Measurements from ENCODE around the gene GMPR.
"Not testable (repeated sequence)": the region's sequence is repeated elsewhere in the genome, so short reads cannot be mapped to it uniquely, and the experiment has no call there.

The GMPR gene

DNA sequence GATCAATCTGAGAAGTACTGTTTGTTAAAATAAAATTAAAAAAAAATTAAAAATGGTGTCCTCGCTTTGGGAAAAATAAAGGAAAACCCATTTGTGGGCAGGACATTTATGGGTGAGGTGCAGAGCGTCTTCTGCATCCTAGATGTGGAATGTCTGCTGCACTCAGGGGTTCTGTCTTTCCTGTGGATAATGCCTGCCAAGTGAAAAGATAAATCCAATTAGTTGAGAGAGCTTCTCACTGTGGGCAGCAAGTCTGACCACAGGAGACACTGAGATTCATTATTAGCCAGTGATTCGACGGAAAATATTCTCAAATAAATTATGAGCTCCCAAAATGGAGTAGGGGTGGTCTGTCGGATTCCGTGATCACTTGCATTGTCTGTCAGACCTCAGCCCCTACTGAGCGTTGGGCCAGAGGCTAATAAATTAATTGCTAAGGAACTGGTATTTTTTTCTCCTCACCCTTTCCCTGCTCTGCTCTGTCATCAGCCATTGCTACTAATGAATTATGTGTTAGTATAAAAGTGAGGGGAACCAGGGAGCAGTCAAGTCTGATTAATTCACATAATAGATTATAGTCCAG, 10.0 kb downstream of the GMPR start:
- no peak for DNase-seq (ENCODE audit: low read depth, low spot score)

DNA sequence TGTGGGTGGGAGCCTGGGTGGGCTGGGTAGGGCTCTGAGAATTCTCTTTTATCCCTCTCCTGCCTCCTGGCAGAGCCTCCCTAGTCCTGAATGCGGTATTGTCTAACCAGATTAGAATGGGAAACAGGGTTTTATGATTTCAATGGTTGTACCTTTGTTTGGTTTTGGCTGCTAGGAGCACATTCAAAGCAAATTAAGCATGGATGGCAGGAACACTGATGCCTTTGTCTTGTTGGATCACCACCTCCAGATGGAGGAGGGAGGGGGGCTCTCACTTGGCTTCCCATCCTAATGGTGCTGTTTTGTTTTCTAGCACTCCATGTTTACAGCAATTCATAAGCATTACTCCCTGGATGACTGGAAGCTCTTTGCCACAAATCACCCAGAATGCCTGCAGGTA, 11.6 kb downstream of the GMPR start:
- no peak for DNase-seq (ENCODE audit: low read depth, low spot score)

DNA sequence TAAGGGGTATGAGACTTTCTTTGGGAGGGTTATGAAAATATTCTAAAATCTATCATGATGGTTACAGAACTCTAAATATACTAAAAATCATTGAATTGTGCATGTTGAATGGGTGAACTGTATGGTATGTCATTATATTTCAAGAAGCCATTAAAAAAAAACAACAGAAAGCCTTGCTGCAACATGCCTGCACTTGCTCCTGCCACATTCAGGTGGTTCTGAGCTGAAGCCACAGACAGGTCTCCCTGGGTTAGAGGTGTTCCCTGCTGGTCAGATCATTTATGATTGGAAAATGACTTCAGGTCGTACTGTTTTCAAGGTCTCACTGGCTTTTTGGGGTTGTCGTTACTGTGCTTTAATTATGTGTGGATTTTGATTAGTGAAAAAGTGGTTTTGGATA, 13.3 kb downstream of the GMPR start:
- DNase-seq (ENCODE audit: low read depth, low spot score) = no peak

DNA sequence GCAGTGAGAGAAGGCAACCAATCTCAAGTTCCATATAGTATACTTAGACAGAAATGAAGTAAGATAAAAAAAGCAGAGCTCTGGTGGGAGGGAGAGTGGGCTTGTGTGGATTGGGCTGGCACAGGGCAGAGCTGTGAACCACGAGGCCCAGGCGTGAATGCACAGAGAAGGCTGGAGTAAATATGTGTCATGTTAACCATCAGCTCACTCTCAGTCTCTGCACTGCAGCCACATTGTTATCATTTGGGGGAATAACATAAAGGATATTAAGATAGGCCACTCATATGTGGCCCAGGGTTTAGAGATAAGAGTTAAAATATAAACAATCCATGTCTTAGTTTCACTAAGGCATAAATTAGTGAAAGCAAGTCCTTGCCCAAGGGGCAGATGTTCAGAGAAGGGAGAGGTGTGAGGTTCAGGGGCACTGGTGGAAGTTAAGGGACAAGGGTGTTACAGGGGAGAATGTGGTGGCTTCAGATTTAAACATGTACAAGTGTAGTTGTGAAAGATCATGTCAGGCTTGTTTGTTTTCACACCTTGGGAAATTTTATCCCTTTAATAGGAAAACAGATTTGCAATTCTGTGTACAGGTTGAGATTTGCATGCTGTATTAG, 14.4 kb downstream of the GMPR start:
- DNase-seq (ENCODE audit: low read depth, low spot score) = no peak

- no peak for DNase-seq (ENCODE audit: low read depth, low spot score)
These were observed 15.2 kb downstream of the GMPR start for GRCh38 chr6:16253399-16254144.

GRCh38 chr6:16254535-16254934, 16.1 kb downstream of the GMPR start:
- DNase-seq (ENCODE audit: low read depth, low spot score) = no peak

DNA sequence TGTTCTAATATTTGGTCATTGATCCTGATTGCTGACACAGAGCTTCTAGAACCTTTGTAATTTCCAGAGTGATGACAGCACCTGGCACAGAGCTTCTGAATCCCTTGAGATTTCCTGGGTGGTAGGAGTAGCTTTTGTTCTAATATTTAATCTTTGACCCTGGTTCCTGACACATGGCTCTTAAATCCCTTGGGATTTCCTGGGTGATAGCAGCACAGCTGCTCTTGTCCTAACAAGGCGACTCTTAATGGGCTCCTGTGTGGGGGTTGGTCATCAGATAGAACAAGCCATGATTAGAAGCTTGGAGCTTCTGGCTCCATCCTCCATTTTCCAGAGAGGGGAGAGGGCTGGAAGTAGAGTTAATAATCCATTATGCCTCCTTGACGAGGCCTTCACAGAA, 18.4 kb downstream of the GMPR start:
- no peak for DNase-seq (ENCODE audit: low read depth, low spot score)

DNA sequence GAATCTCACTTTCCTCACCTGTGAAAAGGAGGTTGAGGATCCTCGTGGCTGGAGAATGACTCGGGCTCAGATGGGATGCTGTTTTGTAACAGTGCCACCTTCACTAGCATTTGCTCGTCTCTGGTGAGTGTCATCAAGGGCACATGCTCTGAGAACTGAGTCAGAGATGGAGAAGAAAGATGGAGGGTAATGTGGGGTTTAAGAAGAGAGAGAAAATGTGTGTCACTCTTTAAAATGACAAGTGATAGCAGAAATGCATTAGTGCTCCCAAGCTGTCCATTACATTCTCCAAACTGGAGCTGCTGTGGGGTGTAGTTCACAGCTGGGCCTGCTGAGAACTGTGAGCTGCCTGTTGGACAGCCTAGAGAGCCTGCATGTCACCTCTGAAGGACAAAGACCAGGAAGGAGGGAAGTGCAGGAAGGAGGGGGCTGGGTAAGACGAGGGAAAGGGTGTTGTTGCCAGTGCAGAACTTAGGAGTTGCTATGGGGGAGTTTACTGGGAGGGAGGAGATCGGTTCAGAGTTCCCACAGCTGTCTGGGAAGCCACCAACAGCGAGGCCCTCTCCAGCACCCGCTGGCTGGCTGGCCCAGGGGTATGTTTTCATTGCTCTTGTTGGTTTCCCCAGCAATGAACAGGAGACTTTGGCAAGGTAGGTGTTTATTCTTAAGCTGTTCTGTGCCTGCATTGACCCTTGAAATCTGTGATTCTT, 19.8 kb downstream of the GMPR start:
- no peak for DNase-seq (ENCODE audit: low read depth, low spot score)

GRCh38 chr6:16258709-16259075, 20.3 kb downstream of the GMPR start:
- DNase-seq (ENCODE audit: low read depth, low spot score) = no peak

- DNase-seq (ENCODE audit: low read depth, low spot score) = not testable (repeated sequence)
These were observed 21.2 kb downstream of the GMPR start for GRCh38 chr6:16259604-16260003.

DNA sequence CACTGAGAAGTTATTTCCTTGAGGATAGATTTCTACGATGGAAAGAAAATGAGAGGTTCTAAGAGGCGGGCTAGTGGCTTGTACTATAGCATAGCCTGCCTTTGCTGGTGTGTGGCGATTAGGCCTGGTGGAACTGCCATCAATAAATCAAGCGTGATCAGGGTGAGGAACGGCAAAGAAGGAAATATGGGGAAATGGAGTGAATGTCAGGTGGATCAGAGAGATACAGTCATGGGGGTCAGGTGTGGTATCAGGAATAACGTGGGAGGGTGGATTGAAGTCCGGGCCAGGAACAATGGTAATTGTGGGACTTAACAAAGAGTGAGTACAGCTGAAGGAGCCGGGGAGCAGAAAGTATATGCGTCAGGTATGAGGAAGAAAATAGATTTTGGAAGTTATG, 22.2 kb downstream of the GMPR start:
- not testable (repeated sequence) for DNase-seq (ENCODE audit: low read depth, low spot score)

- not testable (repeated sequence) for DNase-seq (ENCODE audit: low read depth, low spot score)
These were observed 24.4 kb downstream of the GMPR start for GRCh38 chr6:16262773-16263172.

DNA sequence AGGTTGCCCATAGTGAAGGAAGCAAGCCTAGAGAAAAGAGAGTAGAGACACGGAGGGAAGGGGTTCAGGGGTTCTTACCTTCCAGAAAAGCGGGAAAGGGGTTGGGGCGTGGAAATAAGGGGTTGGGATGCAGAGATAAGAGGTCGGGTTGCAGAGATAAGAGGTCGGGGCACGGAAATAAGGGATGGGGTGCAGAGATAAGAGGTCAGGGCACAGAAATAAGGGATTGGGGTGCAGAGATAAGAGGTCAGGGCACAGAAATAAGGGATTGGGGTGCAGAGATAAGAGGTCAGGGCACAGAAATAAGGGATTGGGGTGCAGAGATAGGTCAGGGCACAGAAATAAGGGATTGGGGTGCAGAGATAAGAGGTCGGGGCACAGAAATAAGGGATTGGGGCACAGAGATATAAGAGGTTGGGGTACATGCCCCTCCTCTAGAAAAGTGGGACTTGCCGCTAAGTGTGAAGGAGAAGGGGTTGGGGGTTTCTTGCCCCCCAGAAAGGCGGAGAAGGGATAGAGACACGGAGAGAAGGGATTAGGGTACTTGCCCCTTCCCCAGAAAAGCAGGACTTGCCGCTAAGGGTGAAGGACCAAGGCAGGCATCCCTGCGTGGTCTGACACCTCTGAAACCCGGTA, 25.2 kb downstream of the GMPR start:
- not testable (repeated sequence) for DNase-seq (ENCODE audit: low read depth, low spot score)

- no peak for DNase-seq (ENCODE audit: low read depth, low spot score)
These were observed 26.4 kb downstream of the GMPR start for GRCh38 chr6:16264785-16265184.

DNA sequence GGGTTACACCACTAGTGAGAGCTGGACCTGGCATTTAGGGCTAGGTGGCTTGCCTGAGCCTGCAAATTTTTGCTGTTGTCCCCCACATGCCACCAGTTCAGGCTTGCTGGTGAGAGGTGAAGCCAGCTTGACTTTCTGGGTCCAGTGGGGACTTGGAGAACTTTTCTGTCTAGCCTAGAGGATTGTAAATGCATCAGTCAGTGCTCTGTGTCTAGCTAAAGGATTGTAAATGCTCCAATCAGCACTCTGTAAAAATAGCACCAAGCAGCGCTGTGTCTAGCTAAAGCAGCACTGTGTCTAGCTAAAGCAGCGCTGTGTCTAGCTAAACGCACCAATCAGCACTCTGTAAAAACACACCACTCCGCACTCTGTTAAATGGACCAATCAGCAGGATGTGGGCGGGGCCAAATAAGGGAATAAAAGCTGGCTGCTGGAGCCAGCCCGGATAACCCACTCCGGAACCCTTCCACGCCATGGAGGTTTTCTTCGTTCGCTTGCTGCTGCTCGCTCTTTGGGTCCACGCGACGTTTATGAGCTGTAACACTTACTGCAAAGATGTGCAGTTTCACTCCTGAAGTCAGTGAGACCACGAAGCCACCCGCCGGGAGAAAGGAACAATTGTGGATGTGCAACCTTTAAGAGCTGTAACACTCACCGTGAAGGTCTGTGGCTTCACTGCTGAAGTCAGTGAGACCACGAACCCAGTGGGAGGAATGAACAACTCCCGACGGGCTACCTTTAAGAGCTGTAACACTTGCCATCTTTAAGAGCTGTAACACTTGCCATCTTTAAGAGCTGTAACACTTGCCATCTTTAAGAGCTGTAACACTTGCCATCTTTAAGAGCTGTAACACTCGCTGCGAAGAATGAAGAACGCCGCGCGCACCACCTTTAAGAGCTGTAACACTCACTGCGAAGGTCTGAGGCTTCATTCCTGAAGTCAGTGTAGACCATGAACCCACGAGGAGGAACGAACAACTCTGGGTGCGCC, 27.3 kb downstream of the GMPR start:
- DNase-seq (ENCODE audit: low read depth, low spot score) = no peak

- DNase-seq (ENCODE audit: low read depth, low spot score) = no peak
These were observed 29.3 kb downstream of the GMPR start for GRCh38 chr6:16267428-16268263.

- DNase-seq (ENCODE audit: low read depth, low spot score) = not testable (repeated sequence)
These were observed 31.2 kb downstream of the GMPR start for GRCh38 chr6:16269442-16270070.

DNA sequence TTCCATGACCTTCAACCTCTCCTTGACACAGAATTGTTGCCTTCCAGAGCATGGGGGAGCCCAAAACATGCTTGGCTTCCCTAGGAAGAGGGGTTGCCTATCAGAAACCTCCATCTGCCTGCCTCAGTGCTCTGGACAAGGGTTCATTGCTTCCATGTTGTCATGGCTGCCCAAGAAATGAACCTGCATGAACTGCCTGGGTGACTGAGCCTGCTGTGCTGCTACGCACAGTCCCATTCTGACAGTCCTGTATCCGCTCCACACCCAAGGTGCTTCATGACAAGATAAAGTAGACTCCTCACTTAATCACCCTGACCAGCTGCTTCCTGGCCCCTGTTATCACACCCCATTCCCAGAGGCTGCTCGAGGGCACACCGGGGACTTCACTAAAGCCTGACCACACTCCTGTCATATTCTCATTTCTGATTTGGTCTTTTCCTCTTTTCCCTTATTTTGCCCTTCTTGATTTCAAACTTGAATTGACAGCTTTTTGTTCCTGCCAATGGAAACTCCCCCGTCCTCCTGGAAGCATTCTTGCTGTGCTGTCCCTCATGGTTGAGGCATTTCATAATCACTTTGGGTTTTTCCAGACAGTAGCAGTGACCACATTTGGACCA, 31.9 kb downstream of the GMPR start:
- DNase-seq (ENCODE audit: low read depth, low spot score) = no peak

DNA sequence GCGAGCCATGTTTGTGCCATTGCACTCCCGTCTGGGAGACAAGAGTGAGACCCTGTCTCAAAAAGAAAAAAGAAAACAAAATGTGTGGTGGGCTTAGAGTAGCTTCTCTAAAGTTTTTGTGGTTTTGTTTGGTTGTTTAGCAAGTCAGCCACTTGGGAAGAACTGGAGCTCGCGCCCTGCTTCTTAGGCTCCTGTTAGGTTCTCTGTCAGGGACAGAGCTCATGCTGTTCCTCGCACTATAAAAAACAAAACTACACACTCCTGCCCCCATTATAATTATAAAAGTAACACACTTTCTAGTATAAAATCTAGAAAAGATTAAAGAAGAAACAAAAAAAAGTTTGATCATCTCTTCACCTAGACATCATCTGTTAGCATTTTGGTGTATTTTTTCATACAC, 33.0 kb downstream of the GMPR start:
- no peak for DNase-seq (ENCODE audit: low read depth, low spot score)

Data from iPS DF 19.7 (cell line).